ENCODE results near the gene F10. TPM values are rescaled to one million over a fixed set of nuclear protein-coding genes. Genes with fewer than 3 reads are reported as not detected.
"Not testable (repeated sequence)": the region's sequence is repeated elsewhere in the genome, so short reads cannot be mapped to it uniquely, and the experiment has no call there.

Gene F10
- total RNA-seq, 1 donor from 2014 or later, result 0.23 TPM

GRCh38 chr13:113096052-113096744 lies 26.4 kb upstream of the F10 start:
- H3K27me3 Mint-ChIP-seq (ENCODE audit: unreplicated experiment), result peaks cover 4% of the 10 kb centered on the region
- no peaks in the 10 kb centered on the region for H3K9me3 Mint-ChIP-seq (ENCODE audit: unreplicated experiment)
- no peak overlapping the region for H3K27ac Mint-ChIP-seq (ENCODE audit: unreplicated experiment)
- no peak for DNase-seq (ENCODE audit: low spot score)
- no peaks in the 10 kb centered on the region for H3K4me1 Mint-ChIP-seq (ENCODE audit: unreplicated experiment)
- H3K4me3 Mint-ChIP-seq (ENCODE audit: unreplicated experiment), result no peak overlapping the region
- no peak for TF ChIP-seq CTCF (IDR thresholded peaks at IDR 0.05; ENCODE audit: unreplicated experiment)
- H3K36me3 Mint-ChIP-seq (ENCODE audit: low read depth, unreplicated experiment), result peaks cover 3% of the 10 kb centered on the region

DNA sequence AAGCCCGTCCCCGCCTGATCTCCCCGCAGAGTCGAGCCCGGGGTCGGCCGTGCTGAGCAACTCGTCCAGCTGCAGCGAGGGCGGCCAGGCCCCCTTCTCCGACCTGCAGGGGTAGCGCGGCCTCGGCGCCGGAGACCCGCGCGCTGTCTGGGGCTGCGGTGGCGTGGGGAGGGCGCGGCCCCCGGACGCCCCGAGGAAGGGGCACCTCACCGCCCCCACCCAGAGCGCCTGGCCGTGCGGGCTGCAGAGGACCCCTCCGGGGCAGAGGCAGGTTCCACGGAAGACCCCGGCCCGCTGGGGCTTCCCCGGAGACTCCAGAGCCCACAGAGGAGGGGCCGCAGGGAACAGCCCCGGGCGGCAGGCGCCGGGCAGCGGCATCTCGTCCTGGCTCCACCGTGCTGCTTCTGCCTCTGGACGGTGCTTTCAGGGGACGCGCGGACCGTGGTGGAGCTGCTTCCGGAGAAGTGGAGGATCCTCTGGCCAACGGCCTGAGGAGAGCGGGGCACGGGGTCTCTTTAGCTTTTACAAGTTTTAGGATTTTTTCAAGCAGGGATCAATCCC lies 25.8 kb upstream of the F10 start:
- TF ChIP-seq CTCF (IDR thresholded peaks at IDR 0.05; ENCODE audit: unreplicated experiment), result no peak
- Mint-ChIP-seq H3K27ac (ENCODE audit: unreplicated experiment) (no peak overlapping the region), H3K36me3 (ENCODE audit: low read depth, unreplicated experiment) (peaks cover 3% of the 10 kb centered on the region), H3K27me3 (ENCODE audit: unreplicated experiment) (peaks cover 6% of the 10 kb centered on the region), H3K9me3 (ENCODE audit: unreplicated experiment) (no peaks in the 10 kb centered on the region), H3K4me1 (ENCODE audit: unreplicated experiment) (no peaks in the 10 kb centered on the region), H3K4me3 (ENCODE audit: unreplicated experiment) (no peak overlapping the region)
- DNase-seq (ENCODE audit: low spot score), result no peak

DNA sequence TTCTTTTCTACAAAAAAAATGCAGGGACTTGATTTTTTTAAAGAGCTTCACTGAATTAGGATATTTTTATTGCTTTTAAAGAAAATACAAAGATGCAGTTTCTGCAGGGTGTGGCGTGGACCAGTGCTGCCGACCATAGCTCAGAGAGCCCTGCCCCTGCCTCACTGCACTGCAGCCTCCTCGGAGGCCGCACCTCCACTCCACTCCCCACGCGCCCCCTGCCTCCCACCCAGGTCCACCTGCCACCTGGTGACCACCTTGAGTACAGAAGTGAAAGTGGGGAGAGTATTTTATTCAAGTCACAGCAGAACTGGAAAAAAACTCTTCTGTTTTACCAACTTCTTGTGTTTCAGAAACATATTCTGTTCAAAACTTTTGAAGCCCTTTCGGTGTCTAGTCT lies 24.9 kb upstream of the F10 start:
- Mint-ChIP-seq H3K27me3 (ENCODE audit: unreplicated experiment) (peaks cover 7% of the 10 kb centered on the region), H3K9me3 (ENCODE audit: unreplicated experiment) (no peaks in the 10 kb centered on the region), H3K36me3 (ENCODE audit: low read depth, unreplicated experiment) (peaks cover 4% of the 10 kb centered on the region), H3K4me1 (ENCODE audit: unreplicated experiment) (no peaks in the 10 kb centered on the region), H3K4me3 (ENCODE audit: unreplicated experiment) (no peak overlapping the region), H3K27ac (ENCODE audit: unreplicated experiment) (no peak overlapping the region)
- TF ChIP-seq CTCF (IDR thresholded peaks at IDR 0.05; ENCODE audit: unreplicated experiment), result no peak
- DNase-seq (ENCODE audit: low spot score), result no peak

DNA sequence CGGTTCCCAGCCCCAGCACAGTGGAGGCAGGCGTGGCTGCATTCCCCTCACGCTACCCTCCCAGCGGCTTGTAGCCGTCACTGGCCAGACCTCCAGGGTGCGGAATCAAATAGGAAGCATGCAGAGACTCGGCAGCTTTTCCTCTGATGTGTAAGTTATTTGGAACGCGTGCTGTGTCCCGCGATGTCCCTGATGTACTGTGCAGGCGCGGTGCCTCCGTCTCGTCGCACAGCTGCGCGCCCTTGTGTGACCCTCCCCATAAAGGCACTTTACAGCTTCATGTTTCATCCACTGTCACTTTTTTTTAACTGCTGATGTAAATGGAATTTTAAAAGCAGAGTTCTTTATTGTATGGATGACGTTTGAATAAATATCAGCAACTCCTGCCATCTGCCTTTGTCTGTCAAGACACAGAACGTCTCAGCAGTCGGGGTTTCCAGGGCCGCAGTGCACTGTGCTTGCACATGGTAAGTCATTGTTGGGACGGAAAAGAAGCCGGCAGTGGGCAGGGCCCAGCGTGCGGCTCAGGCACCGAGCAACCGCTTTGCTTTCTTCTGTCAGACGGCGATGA lies 24.4 kb upstream of the F10 start:
- no peaks in the 10 kb centered on the region for H3K9me3 Mint-ChIP-seq (ENCODE audit: unreplicated experiment)
- peaks cover 9% of the 10 kb centered on the region for H3K27me3 Mint-ChIP-seq (ENCODE audit: unreplicated experiment)
- DNase-seq (ENCODE audit: low spot score), result no peak
- no peaks in the 10 kb centered on the region for H3K4me1 Mint-ChIP-seq (ENCODE audit: unreplicated experiment)
- H3K27ac Mint-ChIP-seq (ENCODE audit: unreplicated experiment), result no peak overlapping the region
- TF ChIP-seq CTCF (IDR thresholded peaks at IDR 0.05; ENCODE audit: unreplicated experiment), result no peak
- peaks cover 7% of the 10 kb centered on the region for H3K36me3 Mint-ChIP-seq (ENCODE audit: low read depth, unreplicated experiment)
- H3K4me3 Mint-ChIP-seq (ENCODE audit: unreplicated experiment), result no peak overlapping the region

DNA sequence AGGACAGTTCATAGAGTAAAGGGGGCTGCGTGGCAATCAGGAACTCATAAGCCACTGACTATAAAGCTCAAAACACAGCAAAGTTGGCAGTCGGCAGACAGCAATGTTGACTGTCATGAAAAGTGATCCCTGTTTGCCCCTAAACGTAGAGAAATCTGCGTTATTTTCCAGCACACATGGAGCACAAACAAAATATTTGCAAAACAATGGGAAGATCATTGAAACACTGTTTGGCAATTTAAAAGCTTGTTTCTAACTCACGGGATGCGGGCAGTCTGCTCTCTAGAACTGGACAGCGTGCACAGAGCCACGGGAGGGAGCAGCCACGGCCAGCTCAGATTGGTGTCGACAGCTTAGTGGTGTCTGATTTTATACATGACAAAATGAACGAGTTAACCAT lies 23.5 kb upstream of the F10 start:
- TF ChIP-seq CTCF (IDR thresholded peaks at IDR 0.05; ENCODE audit: unreplicated experiment), result no peak
- H3K9me3 Mint-ChIP-seq (ENCODE audit: unreplicated experiment), result no peaks in the 10 kb centered on the region
- peaks cover 7% of the 10 kb centered on the region for H3K36me3 Mint-ChIP-seq (ENCODE audit: low read depth, unreplicated experiment)
- no peaks in the 10 kb centered on the region for H3K4me1 Mint-ChIP-seq (ENCODE audit: unreplicated experiment)
- H3K27me3 Mint-ChIP-seq (ENCODE audit: unreplicated experiment), result peaks cover 9% of the 10 kb centered on the region
- no peak overlapping the region for H3K4me3 Mint-ChIP-seq (ENCODE audit: unreplicated experiment)
- H3K27ac Mint-ChIP-seq (ENCODE audit: unreplicated experiment), result no peak overlapping the region
- DNase-seq (ENCODE audit: low spot score), result no peak

DNA sequence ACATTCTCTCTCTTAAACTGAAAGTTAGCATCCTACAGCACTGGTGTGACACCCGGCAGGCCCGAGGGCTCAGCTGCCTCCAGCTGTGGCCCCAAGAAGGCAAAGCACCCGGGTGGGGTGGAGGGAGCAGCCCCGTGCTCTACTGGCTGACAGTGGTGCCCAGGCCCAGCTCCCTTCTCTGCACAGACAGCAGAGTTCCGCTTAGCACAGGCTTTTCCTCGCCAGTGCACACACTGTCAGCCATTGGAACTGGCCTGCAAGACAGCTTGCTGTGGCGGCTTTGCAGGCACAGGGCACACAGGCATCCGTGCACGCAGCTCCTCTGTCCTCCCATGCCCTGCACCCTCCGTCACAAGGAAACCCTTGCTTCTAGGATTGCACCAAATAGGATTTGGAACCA lies 20.3 kb upstream of the F10 start:
- H3K27ac Mint-ChIP-seq (ENCODE audit: unreplicated experiment); H3K9me3 Mint-ChIP-seq (ENCODE audit: unreplicated experiment); H3K27me3 Mint-ChIP-seq (ENCODE audit: unreplicated experiment); H3K4me3 Mint-ChIP-seq (ENCODE audit: unreplicated experiment); H3K4me1 Mint-ChIP-seq (ENCODE audit: unreplicated experiment); H3K36me3 Mint-ChIP-seq (ENCODE audit: low read depth, unreplicated experiment); DNase-seq (ENCODE audit: low spot score): not testable (repeated sequence)
